HEK293T (cell line): Measurements from ENCODE around the gene CSTPP1.

Experiments used
- ARNT ChIP-seq: fragments of 450-650 bp; IDR thresholded peaks from 2 replicates; pipeline ENCODE4 v1.6.1; 2017; ENCODE audit warnings: mild to moderate bottlenecking
- CTBP1 ChIP-seq: fragments of 450-650 bp; IDR thresholded peaks from 2 replicates; pipeline ENCODE4 v1.6.1; 2016; ENCODE audit warnings: borderline replicate concordance
- ELF4 ChIP-seq: fragments of 450-650 bp; IDR thresholded peaks from 2 replicates; pipeline ENCODE4 v1.6.1; 2017; ENCODE audit warnings: antibody characterized with exemption
- FOXA1 ChIP-seq: fragments of 450-650 bp; IDR thresholded peaks from 2 replicates; pipeline ENCODE4 v1.6.1; 2016; ENCODE audit warnings: mild to moderate bottlenecking
- FOXM1 ChIP-seq: fragments of 450-650 bp; IDR thresholded peaks from 2 replicates; pipeline ENCODE4 v1.6.1; 2017; ENCODE audit warnings: mild to moderate bottlenecking, borderline replicate concordance
- HDGF ChIP-seq: fragments of 450-650 bp; IDR thresholded peaks from 2 replicates; pipeline ENCODE4 v1.6.1; 2017; ENCODE audit warnings: antibody characterized with exemption, borderline replicate concordance
- L3MBTL2 ChIP-seq: fragments of 450-650 bp; conservative IDR thresholded peaks from 2 replicates; pipeline ENCODE4 v1.6.1; 2016; ENCODE audit warnings: mild to moderate bottlenecking
- LEF1 ChIP-seq: fragments of 450-650 bp; IDR thresholded peaks from 2 replicates; pipeline ENCODE4 v1.6.1; 2017; ENCODE audit warnings: mild to moderate bottlenecking, borderline replicate concordance
- NFRKB ChIP-seq: fragments of 450-650 bp; IDR thresholded peaks from 2 replicates; pipeline ENCODE4 v1.6.1; 2016; ENCODE audit warnings: mild to moderate bottlenecking, moderate library complexity
- SP1 ChIP-seq: fragments of 450-650 bp; IDR thresholded peaks from 2 replicates; pipeline ENCODE4 v1.6.1; 2017
- ZNF384 ChIP-seq: fragments of 450-650 bp; IDR thresholded peaks from 2 replicates; pipeline ENCODE4 v1.6.1; 2016

- no peak for TF ChIP-seq FOXM1
- no peak for TF ChIP-seq ARNT
- TF ChIP-seq ELF4: no peak
- TF ChIP-seq ZNF384: no peak
- no peak for TF ChIP-seq LEF1
- TF ChIP-seq NFRKB: no peak
- TF ChIP-seq SP1: no peak
- TF ChIP-seq HDGF: no peak
- TF ChIP-seq FOXA1: no peak
- TF ChIP-seq L3MBTL2: no peak
- no peak for TF ChIP-seq CTBP1
Measured at GRCh38 chr11:46892838-46893237, 43.7 kb upstream of the CSTPP1 start.
